Endothelial cell of umbilical vein (primary cell): ENCODE data around the gene AHCY. TPM values are rescaled to one million over a fixed set of nuclear protein-coding genes. Genes with fewer than 3 reads are reported as not detected.

ENCODE experiments used
- BruUV-seq: library from RNA; stranded (reverse); fragments of 400-500 nt; replicated peaks from 2 replicates; lab custom pipeline; 2021; lab: Mats Ljungman, UMichigan
- CTCF ChIA-PET: fragments of 300-600, 350-600 bp; sonication (Branson Sonifier 250); formaldehyde crosslinking; loops from one replicate; lab custom pipeline; 2021; ENCODE audit warnings: antibody characterized with exemption, inconsistent platforms; lab: Charles Lee
- POLR2A ChIA-PET: fragments of 300-600, 350-600 bp; sonication (Branson Sonifier 250); formaldehyde crosslinking; loops from one replicate; lab custom pipeline; 2021; ENCODE audit warnings: antibody characterized with exemption, inconsistent platforms; lab: Charles Lee
- DNase-seq: peaks from one replicate; pipeline ENCODE4 v3.0.0-alpha.2; 2011; ENCODE audit warnings: low read depth, low spot score
- FAIRE-seq: peaks from 2 replicates; lab custom pipeline; 2011; peaks lifted over from hg19 to GRCh38; lab: Jason Lieb, UNC
- H2AFZ ChIP-seq: 2 replicates; pipeline ENCODE4 v1.6.0; 2012; ENCODE audit warnings: low read depth, low read length, control low read depth, inconsistent platforms
- H3K27ac ChIP-seq: 2 replicates; pipeline ENCODE4 v1.5.1; 2011; ENCODE audit warnings: low read depth, mild to moderate bottlenecking, control low read depth, low read length, moderate library complexity; ENCODE audit not compliant: insufficient read depth
- H3K27me3 ChIP-seq, 2 experiments: 2 replicates each; pipeline versions ENCODE4 v1.6.0 to v1.6.1; 2011; ENCODE audit warnings: low read length in 2 of 2, mixed read lengths in 1 of 2; ENCODE audit not compliant: control insufficient read depth in 2 of 2, insufficient read depth in 2 of 2
- H3K36me3 ChIP-seq, 2 experiments: 2 replicates in 1 of 2; 3 replicates in 1 of 2; pipeline ENCODE4 v1.5.1; 2011; ENCODE audit warnings: low read length in 2 of 2, mild to moderate bottlenecking in 1 of 2, moderate library complexity in 1 of 2; ENCODE audit not compliant: control insufficient read depth in 2 of 2, insufficient read depth in 2 of 2; ENCODE audit errors: extremely low read depth in 1 of 2
- H3K4me1 ChIP-seq: 3 replicates; pipeline ENCODE4 v1.5.1; 2011; ENCODE audit warnings: mild to moderate bottlenecking, low read length; ENCODE audit not compliant: control insufficient read depth, insufficient read depth; ENCODE audit errors: extremely low read depth
- H3K4me2 ChIP-seq: 2 replicates; pipeline ENCODE4 v1.6.1; 2011; ENCODE audit warnings: low read length, control low read depth, mixed read lengths; ENCODE audit not compliant: insufficient read depth
- H3K4me3 ChIP-seq, 3 experiments: fragments of 200-600 bp in 1 of 3; sonication (generic), shearing (Covaris generic) in 1 of 3; replicated peaks in 1 of 3; 2 replicates each; pipeline ENCODE4 v1.5.1; 2011 to 2016; ENCODE audit warnings: control low read depth in 3 of 3, low read length in 3 of 3, mild to moderate bottlenecking in 2 of 3, inconsistent platforms in 1 of 3, low read depth in 1 of 3, moderate library complexity in 1 of 3; ENCODE audit not compliant: insufficient read depth in 1 of 3
- H3K79me2 ChIP-seq: 2 replicates; pipeline ENCODE4 v1.6.0; 2012; ENCODE audit warnings: low read length, inconsistent platforms; ENCODE audit not compliant: control insufficient read depth, insufficient read depth
- H3K9ac ChIP-seq: replicated peaks from 2 replicates; pipeline ENCODE3; 2011; ENCODE audit warnings: low read length, control low read depth; ENCODE audit not compliant: insufficient read depth; ENCODE audit errors: extremely low read depth
- H3K9me1 ChIP-seq: replicated peaks from 3 replicates; pipeline ENCODE4 v1.6.0; 2011; ENCODE audit warnings: mild to moderate bottlenecking, low read length; ENCODE audit not compliant: control insufficient read depth, insufficient read depth; ENCODE audit errors: extremely low read depth
- H3K9me3 ChIP-seq: replicated peaks from 2 replicates; pipeline ENCODE4 v1.5.1; 2012; ENCODE audit warnings: low read length, inconsistent platforms; ENCODE audit not compliant: control insufficient read depth, insufficient read depth
- H4K20me1 ChIP-seq: replicated peaks from 2 replicates; pipeline ENCODE3; 2011; ENCODE audit warnings: mild to moderate bottlenecking, low read length; ENCODE audit not compliant: control insufficient read depth, insufficient read depth; ENCODE audit errors: extremely low read depth
- CTCF ChIP-seq, 2 donors: IDR thresholded peaks; 1 replicate in 1 of 2; 2 replicates in 1 of 2; pipeline ENCODE4 v1.5.1; 2011; ENCODE audit warnings: low read length in 2 of 2, mild to moderate bottlenecking in 2 of 2, moderate library complexity in 2 of 2, control low read depth in 1 of 2, inconsistent platforms in 1 of 2, low read depth in 1 of 2; ENCODE audit not compliant: insufficient read depth in 1 of 2; ENCODE audit errors: extremely low read depth in 1 of 2
- FOS ChIP-seq: IDR thresholded peaks from 2 replicates; pipeline ENCODE4 v1.6.1; 2011; ENCODE audit warnings: mild to moderate bottlenecking, low read length, moderate library complexity, borderline replicate concordance; ENCODE audit not compliant: insufficient read depth
- GATA2 ChIP-seq: IDR thresholded peaks from 2 replicates; pipeline ENCODE4 v1.7.0; 2011; ENCODE audit warnings: low read depth, mild to moderate bottlenecking, moderate library complexity, mixed read lengths, low read length; ENCODE audit not compliant: insufficient read length, insufficient read depth
- JUN ChIP-seq: IDR thresholded peaks from 2 replicates; pipeline ENCODE4 v1.6.1; 2011; ENCODE audit warnings: borderline replicate concordance, low read depth; ENCODE audit not compliant: insufficient read length, insufficient read depth
- MAX ChIP-seq: IDR thresholded peaks from 2 replicates; pipeline ENCODE4 v1.6.1; 2011; ENCODE audit not compliant: insufficient read depth, insufficient read length
- MYC ChIP-seq: IDR thresholded peaks from one replicate; pipeline ENCODE4 v1.6.1; 2011; ENCODE audit warnings: mild to moderate bottlenecking, low read depth, low read length
- POLR2A ChIP-seq: IDR thresholded peaks from 2 replicates; pipeline ENCODE4 v1.6.1; 2012; ENCODE audit warnings: low read depth, mild to moderate bottlenecking, control low read depth, low read length
- POLR2AphosphoS5 ChIP-seq: IDR thresholded peaks from 2 replicates; pipeline ENCODE4 v1.6.1; 2012; ENCODE audit warnings: low read depth, mild to moderate bottlenecking, control low read depth, low read length, moderate library complexity; ENCODE audit not compliant: insufficient read depth
- dilution Hi-C: fragments of 300-500 bp; cut with MboI; formaldehyde crosslinking; loops from one replicate; pipeline ENCODE4 v1.15.0; 2019; ENCODE audit warnings: low sequenced_read_pairs; ENCODE audit not compliant: extremely low pct_ligation_motif_present
- intact Hi-C: fragments of 100-400 bp; cut with micrococcal nuclease; formaldehyde crosslinking; loops from one replicate; pipeline ENCODE4 v1.10.0; 2022
- polyA plus RNA-seq, 4 experiments: library from polyadenylated mRNA; depleted of rRNA in 3 of 4; stranded (reverse) in 3 of 4; unstranded in 1 of 4; fragments of >200 nt; gene quantifications; 2 replicates each; pipeline versions ENCODE4 v1.2.1 to v1.2.3, GENCODE V29; 2011 to 2012; ENCODE audit warnings: missing spikeins in 1 of 4
- total RNA-seq: library from RNA; stranded (reverse); gene quantifications from 2 replicates; pipeline ENCODE4 v1.2.3, GENCODE V29; 2021

AHCY gene
- total and polyA plus RNA-seq, 2 donors (not counting 3 experiments of a cell fraction or from before 2014, with no cell fraction given) = 94.7 to 168 TPM

GRCh38 chr20:34292496-34292895 is 10.7 kb downstream of the AHCY start:
- Histone ChIP-seq H3K79me2 (peaks cover 7% of the 10 kb centered on the region), H3K36me3 (peaks cover 0 to 10% of the 10 kb centered on the region in 2 experiments), H4K20me1 (no peaks in the 10 kb centered on the region), H3K4me1 (no peaks in the 10 kb centered on the region), H3K4me2 (no peak overlapping the region), H3K9me3 (no peaks in the 10 kb centered on the region), H3K9me1 (no peaks in the 10 kb centered on the region), H2AFZ (no peak overlapping the region), H3K27me3 (no peaks in the 10 kb centered on the region), H3K9ac (no peak overlapping the region), H3K27ac (no peak overlapping the region), H3K4me3 (no peak overlapping the region)
- no peak for TF ChIP-seq MYC
- no peak for TF ChIP-seq POLR2A
- TF ChIP-seq FOS = no peak
- no peak for TF ChIP-seq JUN
- TF ChIP-seq CTCF (IDR thresholded peaks at IDR 0.05; ENCODE audit: extremely low read depth in 1 of 2, insufficient read depth in 1 of 2, low read depth in 1 of 2, low read length in 2 of 2) = no peak
- TF ChIP-seq MAX = no peak
- no peak for TF ChIP-seq POLR2AphosphoS5
- TF ChIP-seq GATA2 = no peak
- DNase-seq (no peak), FAIRE-seq (no peak)
- CTCF ChIA-PET = no interaction called here
- BruUV-seq = no TSS peak
- POLR2A ChIA-PET = no interaction called here
- intact Hi-C loops = no loop called here
- dilution Hi-C loops = no loop called here
